ENCODE data around the gene DLG4.
A peak's percentile ranks its signal among the peaks of the same experiment; 100 is the strongest.
"Not testable (repeated sequence)": the region's sequence is repeated elsewhere in the genome, so short reads cannot be mapped to it uniquely, and the experiment has no call there.

DLG4 gene

DNA sequence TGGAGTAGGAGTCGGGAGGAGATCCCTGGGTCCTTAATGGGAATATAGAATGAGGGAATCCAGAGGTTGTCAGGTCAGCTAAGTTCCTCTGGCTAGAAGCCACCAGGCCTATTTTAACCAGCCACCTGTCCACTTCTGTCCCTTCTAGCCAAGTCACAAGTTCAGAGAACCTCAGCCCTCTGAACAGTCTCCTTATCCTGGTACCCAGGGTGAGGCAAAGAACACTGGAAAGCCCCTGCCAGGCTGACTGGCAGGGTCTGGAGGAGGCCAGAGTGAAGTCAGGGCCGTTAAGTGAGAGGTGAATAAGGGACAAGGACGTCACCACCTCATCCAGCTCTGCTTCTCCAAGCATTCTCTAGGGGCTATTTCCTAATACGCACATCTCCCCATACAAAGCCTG, 29.2 kb upstream of the DLG4 start:
- H3K4me1 ChIP-seq (ENCODE audit: insufficient read depth, low read length) = peaks cover 13% of the 10 kb centered on the region; the same call in 1 of the 2 replicates
- H3K27me3 ChIP-seq (ENCODE audit: insufficient read depth, low read length) = no peaks in the 10 kb centered on the region
- H3K27ac ChIP-seq (ENCODE audit: low read depth, low read length) = no peak overlapping the region
- WGBS = 92% methylated on average over 4 of the region's 4 CpGs
- no peak overlapping the region for H3K4me3 ChIP-seq (ENCODE audit: low read length)
- no peaks in the 10 kb centered on the region for H3K9me3 ChIP-seq (ENCODE audit: insufficient read depth, low read depth, low read length)
- no peak overlapping the region for H3K9ac ChIP-seq (ENCODE audit: low read depth, low read length)
- peaks cover 28% of the 10 kb centered on the region for H3K36me3 ChIP-seq (ENCODE audit: insufficient read depth, low read length)

DNA sequence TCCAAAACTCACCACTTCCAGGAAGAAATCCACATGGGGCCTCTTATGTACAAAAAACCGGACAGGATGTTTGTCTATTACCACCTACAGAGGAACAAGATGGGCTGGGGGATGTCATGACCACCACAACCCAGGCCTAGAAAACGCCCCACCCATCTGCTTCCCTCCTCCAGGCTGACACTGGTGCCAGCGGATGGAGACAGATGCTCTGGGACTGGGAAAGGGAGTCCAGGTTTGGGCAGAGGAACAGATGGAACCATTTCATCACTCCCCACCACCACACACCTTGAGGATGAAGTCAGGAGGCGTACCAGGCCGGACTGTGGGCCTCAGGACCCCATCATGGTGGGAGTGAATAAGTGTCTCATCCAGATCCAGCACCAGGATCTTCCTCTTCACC, 27.1 kb upstream of the DLG4 start:
- Histone ChIP-seq H3K4me1 (ENCODE audit: insufficient read depth, low read length) (peaks cover 7% of the 10 kb centered on the region; the same call in 1 of the 2 replicates), H3K9me3 (ENCODE audit: insufficient read depth, low read depth, low read length) (no peaks in the 10 kb centered on the region), H3K9ac (ENCODE audit: low read depth, low read length) (no peak overlapping the region), H3K27ac (ENCODE audit: low read depth, low read length) (no peak overlapping the region), H3K4me3 (ENCODE audit: low read length) (no peak overlapping the region), H3K27me3 (ENCODE audit: insufficient read depth, low read length) (no peaks in the 10 kb centered on the region), H3K36me3 (ENCODE audit: insufficient read depth, low read length) (peaks cover 28% of the 10 kb centered on the region)
- 95% methylated on average over 5 of the region's 5 CpGs for WGBS

DNA sequence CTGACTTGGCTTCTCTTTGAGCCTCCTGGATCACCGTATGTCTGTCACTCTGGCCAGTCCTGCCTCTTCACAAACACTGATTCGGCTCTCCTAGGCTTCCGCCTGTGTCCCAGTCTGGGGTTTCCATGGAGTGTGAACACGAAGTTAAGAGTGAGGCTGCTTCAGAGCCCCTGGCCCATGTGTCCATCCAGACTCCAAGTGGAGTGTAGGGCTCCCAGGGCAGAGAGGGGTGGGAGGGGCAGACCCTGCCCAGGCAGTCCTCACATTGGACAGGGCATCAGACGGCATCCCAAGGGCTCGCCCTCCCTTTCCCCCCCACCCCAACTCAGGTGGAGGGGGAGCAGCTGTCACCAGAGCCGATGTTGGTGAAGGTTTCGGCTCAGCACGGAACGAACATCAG, 24.2 kb upstream of the DLG4 start:
- H3K9me3 ChIP-seq (ENCODE audit: insufficient read depth, low read depth, low read length); H3K4me3 ChIP-seq (ENCODE audit: low read length); H3K27me3 ChIP-seq (ENCODE audit: insufficient read depth, low read length); H3K9ac ChIP-seq (ENCODE audit: low read depth, low read length); H3K27ac ChIP-seq (ENCODE audit: low read depth, low read length): not testable (repeated sequence)
- peaks cover 14% of the 10 kb centered on the region; the same call in 1 of the 2 replicates for H3K4me1 ChIP-seq (ENCODE audit: insufficient read depth, low read length)
- H3K36me3 ChIP-seq (ENCODE audit: insufficient read depth, low read length) = peaks cover 37% of the 10 kb centered on the region
- WGBS = 96% methylated on average over 9 of the region's 10 CpGs

DNA sequence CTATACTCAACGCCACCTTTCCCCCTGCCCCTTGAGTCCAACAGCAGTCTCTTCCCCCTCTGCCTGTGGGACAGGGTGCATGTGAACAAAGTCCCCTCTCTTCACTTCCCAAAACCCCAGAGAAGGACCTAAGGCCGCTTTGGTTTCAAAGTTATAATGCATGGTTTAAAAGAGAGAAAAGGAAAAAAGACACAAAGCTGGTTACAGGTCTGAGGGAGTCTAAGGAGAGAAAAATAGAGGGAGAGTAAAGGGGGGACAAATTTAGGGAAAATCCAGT, 23.8 kb upstream of the DLG4 start:
- Histone ChIP-seq H3K27me3 (ENCODE audit: insufficient read depth, low read length) (no peaks in the 10 kb centered on the region), H3K36me3 (ENCODE audit: insufficient read depth, low read length) (peaks cover 37% of the 10 kb centered on the region), H3K9me3 (ENCODE audit: insufficient read depth, low read depth, low read length) (no peaks in the 10 kb centered on the region), H3K4me3 (ENCODE audit: low read length) (peak overlapping the region; percentile 77), H3K27ac (ENCODE audit: low read depth, low read length) (peak overlapping the region; percentile 95; the same call in 1 of the 2 replicates), H3K9ac (ENCODE audit: low read depth, low read length) (peak overlapping the region; percentile 88; the same call in 1 of the 2 replicates), H3K4me1 (ENCODE audit: insufficient read depth, low read length) (peaks cover 14% of the 10 kb centered on the region; the same call in 1 of the 2 replicates)
- 54% methylated on average over 2 of the region's 2 CpGs for WGBS

DNA sequence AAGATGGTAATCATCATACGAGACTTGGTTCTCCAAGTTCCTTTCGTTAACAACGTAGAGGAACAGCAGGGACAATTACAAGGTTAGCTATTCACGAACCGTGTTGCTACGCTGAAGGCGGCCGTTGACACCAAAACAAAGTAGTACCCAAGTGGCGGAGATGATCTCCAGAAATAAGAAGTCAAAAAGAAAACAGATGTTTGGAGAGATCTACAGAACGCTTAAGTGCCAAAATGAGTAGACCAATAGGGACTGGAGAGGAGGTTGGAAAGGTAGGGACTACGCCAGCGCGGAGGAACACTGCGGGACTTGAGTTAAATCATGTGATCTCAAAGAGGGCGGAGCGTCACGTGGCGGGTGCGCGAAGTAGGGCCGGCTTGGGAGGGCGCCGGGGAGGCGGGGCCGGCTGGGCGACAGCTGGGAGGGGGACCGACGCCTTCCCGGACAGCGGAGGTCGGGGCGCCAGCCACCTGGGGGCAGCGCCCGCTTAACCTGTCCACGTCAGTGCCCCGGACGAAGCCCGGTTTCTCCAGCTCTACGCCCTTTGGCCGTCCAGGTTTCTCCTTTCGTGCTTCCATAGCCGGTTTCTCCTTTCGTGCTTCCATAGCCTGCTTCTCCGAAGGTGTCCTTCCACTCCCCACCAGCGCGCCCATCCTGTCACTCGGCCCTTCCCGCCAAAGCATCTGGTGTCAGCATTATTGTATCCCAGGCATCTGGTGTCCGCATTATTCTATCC, 23.2 kb upstream of the DLG4 start:
- Histone ChIP-seq H3K4me3 (ENCODE audit: low read length) (peak overlapping the region; percentile 77), H3K27ac (ENCODE audit: low read depth, low read length) (peak overlapping the region; percentile 95), H3K9me3 (ENCODE audit: insufficient read depth, low read depth, low read length) (no peaks in the 10 kb centered on the region), H3K9ac (ENCODE audit: low read depth, low read length) (peak overlapping the region; percentile 88), H3K4me1 (ENCODE audit: insufficient read depth, low read length) (peaks cover 14% of the 10 kb centered on the region; the same call in 1 of the 2 replicates), H3K36me3 (ENCODE audit: insufficient read depth, low read length) (peaks cover 37% of the 10 kb centered on the region), H3K27me3 (ENCODE audit: insufficient read depth, low read length) (no peaks in the 10 kb centered on the region)
- 2% methylated on average over 49 of the region's 49 CpGs for WGBS

DNA sequence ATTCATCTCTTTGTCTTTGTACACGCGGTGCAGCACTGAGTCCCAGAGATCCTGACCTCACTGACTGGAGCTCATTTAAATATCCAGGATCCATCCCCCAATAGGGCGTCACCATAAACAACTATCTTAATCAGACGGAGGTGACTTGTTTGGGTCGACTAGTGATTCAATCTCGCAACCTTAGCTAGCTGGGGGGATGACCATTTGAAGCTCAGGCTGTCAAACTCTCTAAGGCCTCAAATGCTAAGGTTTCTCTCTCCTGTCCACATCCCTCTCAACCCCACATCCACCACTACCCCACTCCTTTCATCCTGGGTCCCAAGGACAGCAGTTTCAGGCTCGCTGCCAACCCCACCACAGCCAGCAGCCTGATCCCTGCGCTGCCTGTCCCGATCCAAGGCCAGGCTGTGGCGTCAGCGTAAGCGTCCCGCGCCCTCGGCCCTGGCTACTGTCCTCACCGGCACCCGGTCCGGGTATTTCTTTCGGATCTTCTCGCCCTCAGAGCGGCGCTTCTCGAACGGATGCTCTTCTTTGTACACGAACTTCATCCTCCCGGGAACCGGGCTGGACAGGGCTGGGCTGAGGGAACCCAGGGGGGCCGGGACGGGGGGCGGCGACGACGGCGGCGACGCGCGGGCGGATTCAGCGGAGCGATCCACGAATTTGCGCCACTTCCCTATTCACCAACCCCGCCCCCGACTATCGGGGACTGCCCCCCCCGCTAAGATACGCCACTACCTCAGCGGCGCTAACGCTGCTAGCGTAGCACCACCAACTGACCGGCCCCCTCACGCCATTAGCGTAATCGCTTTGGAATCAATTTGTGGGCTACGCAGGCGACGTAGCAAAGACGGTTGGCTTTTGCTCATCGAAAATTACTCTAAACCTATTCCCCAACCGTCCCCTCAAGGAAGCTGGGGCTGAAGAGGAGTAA, 22.4 kb upstream of the DLG4 start, which contains the start of gene GABARAP:
Gene GABARAP, minus strand, starts transcription at position 667 of the 934 bp plus-strand sequence. Its CDS starts 119 bp downstream, at position 548.
- H3K9ac ChIP-seq (ENCODE audit: low read depth, low read length) = peak within 1 kb of the TSS; percentile 88
- peak within 1 kb of the TSS; percentile 77 for H3K4me3 ChIP-seq (ENCODE audit: low read length)
- peaks cover 18% of the 10 kb centered on the region for H3K4me1 ChIP-seq (ENCODE audit: insufficient read depth, low read length)
- no peaks in the 10 kb centered on the region for H3K27me3 ChIP-seq (ENCODE audit: insufficient read depth, low read length)
- no peaks in the 10 kb centered on the region for H3K9me3 ChIP-seq (ENCODE audit: insufficient read depth, low read depth, low read length)
- peaks cover 41% of the 10 kb centered on the region for H3K36me3 ChIP-seq (ENCODE audit: insufficient read depth, low read length)
- WGBS = under 1% methylated on average over 62 of the region's 62 CpGs
- peak within 1 kb of the TSS; percentile 95 for H3K27ac ChIP-seq (ENCODE audit: low read depth, low read length)

DNA sequence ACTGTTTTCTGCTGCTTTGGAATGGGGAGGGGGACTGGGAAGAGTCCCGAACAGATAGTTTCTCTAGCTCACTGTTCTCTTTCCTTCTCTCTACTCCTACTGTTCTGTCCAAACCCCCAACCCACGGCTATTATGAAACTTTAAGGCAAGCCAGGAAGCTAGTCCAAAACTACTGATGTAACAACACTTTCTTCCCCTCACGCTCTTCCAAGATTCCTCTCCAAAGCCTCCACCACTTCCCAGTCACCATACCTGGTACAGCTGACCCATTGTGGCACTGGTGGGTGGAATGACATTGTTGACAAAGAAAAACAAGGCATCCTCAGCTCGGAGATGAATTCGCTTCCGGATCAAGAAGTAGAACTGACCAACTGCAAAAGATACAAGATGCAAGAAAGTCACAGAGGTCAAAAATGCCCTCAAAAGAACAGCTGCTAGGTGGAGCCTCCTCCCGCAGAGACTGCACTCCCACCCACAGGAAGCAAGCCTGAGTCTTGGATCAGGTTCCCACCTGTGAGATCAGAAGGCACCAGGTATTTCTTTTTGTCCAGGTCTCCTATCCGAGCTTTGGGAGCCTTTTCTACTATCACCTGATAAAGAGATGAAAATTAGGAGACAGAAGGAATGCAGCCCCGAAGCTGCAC, 21.6 kb upstream of the DLG4 start:
- Histone ChIP-seq H3K4me1 (ENCODE audit: insufficient read depth, low read length) (peaks cover 20% of the 10 kb centered on the region), H3K4me3 (ENCODE audit: low read length) (peak overlapping the region; percentile 77), H3K9me3 (ENCODE audit: insufficient read depth, low read depth, low read length) (no peaks in the 10 kb centered on the region), H3K27me3 (ENCODE audit: insufficient read depth, low read length) (no peaks in the 10 kb centered on the region), H3K36me3 (ENCODE audit: insufficient read depth, low read length) (peaks cover 41% of the 10 kb centered on the region), H3K9ac (ENCODE audit: low read depth, low read length) (peak overlapping the region; percentile 88), H3K27ac (ENCODE audit: low read depth, low read length) (peak overlapping the region; percentile 95)
- 46% methylated on average over 9 of the region's 9 CpGs for WGBS

DNA sequence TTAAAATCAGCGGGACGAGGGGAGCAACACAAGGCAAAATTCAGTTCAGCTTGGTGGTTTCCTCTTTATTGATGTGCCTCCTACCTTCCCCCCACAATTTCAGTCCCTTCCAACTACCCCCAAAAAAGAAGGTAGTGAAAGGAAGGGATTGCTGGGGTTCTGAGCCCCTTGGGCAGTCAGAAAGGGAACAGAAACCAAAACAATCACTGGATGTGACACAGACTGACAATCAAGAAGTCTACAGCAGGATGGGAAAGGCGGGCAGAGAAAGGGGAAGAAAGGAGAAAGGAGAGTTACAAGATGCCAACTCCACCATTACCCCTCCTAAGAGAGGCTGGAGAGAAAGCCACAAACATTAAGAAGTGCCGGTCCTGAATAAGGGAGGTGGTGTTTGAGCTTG, 20.7 kb upstream of the DLG4 start:
- H3K9ac ChIP-seq (ENCODE audit: low read depth, low read length) = no peak overlapping the region

DNA sequence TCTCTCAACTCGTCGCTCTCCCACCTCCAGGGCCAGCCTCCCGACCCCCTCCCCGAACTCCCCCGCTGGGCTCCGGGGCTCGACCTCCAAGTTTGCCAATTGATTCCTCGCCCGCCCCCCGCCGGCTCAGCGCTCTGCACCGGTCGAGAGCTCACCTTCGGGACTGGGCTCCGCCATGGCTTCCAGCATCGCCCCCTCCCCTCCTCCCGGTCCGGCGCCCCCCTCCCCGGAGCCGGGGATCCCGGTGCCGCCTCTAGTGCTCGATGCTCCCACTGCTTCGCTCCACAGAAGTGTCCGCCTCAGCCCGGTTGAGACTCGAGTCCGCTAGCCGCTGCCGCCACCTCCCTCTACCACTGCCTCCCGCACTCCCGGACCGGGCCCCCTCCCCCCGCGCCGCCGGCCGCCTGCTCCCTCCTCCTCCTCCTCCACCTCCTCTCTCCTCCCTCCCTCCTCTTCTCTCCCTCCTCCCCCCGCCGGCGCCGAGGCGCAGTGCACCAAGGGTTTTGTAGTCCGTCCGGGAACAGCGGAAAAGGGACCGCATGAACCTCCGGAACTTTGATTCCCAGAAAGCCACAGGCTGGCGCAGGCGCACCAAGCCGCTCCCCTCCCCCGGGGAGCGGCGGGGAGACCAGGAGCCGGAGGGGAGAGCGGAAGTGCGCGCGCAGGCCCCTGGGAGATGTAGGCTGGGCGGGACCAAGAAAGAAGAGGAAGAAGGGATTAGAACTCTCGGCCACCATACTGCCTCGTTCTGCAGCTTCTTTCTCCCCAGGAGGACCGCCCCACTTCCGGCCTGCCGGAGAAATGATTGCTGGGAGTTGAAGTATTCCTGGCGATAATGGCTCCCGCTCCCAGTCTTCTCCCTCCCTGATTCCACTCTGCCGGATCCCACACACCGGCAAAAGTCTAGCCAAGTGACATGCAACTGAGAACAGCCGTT, 19.7 kb upstream of the DLG4 start, which contains the start of gene PHF23:
Gene PHF23, minus strand, starts transcription at position 367 of the 937 bp plus-strand sequence. Its CDS starts 178 bp downstream, at position 189.
- Histone ChIP-seq H3K27ac (ENCODE audit: low read depth, low read length) (peak within 1 kb of the TSS; percentile 76), H3K9me3 (ENCODE audit: insufficient read depth, low read depth, low read length) (no peaks in the 10 kb centered on the region), H3K27me3 (ENCODE audit: insufficient read depth, low read length) (no peaks in the 10 kb centered on the region), H3K4me1 (ENCODE audit: insufficient read depth, low read length) (peaks cover 20% of the 10 kb centered on the region), H3K9ac (ENCODE audit: low read depth, low read length) (peak within 1 kb of the TSS; percentile 84), H3K4me3 (ENCODE audit: low read length) (peak within 1 kb of the TSS; percentile 80), H3K36me3 (ENCODE audit: insufficient read depth, low read length) (peaks cover 44% of the 10 kb centered on the region)
- WGBS = under 1% methylated on average over 68 of the region's 72 CpGs

More for the DNA sequence above, 20.7 kb upstream of the DLG4 start:
- H3K36me3 ChIP-seq (ENCODE audit: insufficient read depth, low read length) = peaks cover 42% of the 10 kb centered on the region
- no peak overlapping the region; the same call in 1 of the 2 replicates for H3K27ac ChIP-seq (ENCODE audit: low read depth, low read length)
- peak overlapping the region; percentile 41 for H3K4me3 ChIP-seq (ENCODE audit: low read length)
- H3K27me3 ChIP-seq (ENCODE audit: insufficient read depth, low read length) = no peaks in the 10 kb centered on the region
- H3K4me1 ChIP-seq (ENCODE audit: insufficient read depth, low read length) = peaks cover 20% of the 10 kb centered on the region
- 74% methylated on average over 3 of the region's 4 CpGs for WGBS
- H3K9me3 ChIP-seq (ENCODE audit: insufficient read depth, low read depth, low read length) = no peaks in the 10 kb centered on the region
